Liver (tissue), 9 donors: ENCODE results near the gene PRELID2. TPM values are rescaled to one million over a fixed set of nuclear protein-coding genes. Genes with fewer than 3 reads are reported as not detected.

ENCODE experiments used
- DNase-seq: peaks from one replicate; pipeline ENCODE4 v3.0.0-alpha.2; 2017; ENCODE audit warnings: low spot score
- H3K27ac ChIP-seq, 2 donors: one replicate each; pipeline ENCODE4 v1.7.0; 2013; ENCODE audit warnings: inconsistent platforms in 2 of 2, low read length in 2 of 2, control low read depth in 1 of 2, low read depth in 1 of 2, mild to moderate bottlenecking in 1 of 2
- H3K27me3 ChIP-seq, 4 donors: one replicate each; pipeline versions ENCODE4 v1.6.1 to v1.7.0; 2013; ENCODE audit warnings: low read length in 3 of 4, inconsistent platforms in 1 of 4, mild to moderate bottlenecking in 1 of 4, moderate library complexity in 1 of 4; ENCODE audit not compliant: control insufficient read depth in 4 of 4, insufficient read depth in 4 of 4
- H3K36me3 ChIP-seq, 4 donors: one replicate each; pipeline versions ENCODE4 v1.6.1 to v1.7.0; 2013; ENCODE audit warnings: low read length in 3 of 4, mild to moderate bottlenecking in 3 of 4, low read depth in 1 of 4, moderate library complexity in 1 of 4; ENCODE audit not compliant: control insufficient read depth in 4 of 4, insufficient read depth in 3 of 4
- H3K4me1 ChIP-seq, 4 donors: one replicate each; pipeline versions ENCODE4 v1.6.1 to v1.7.0; 2013; ENCODE audit warnings: low read length in 3 of 4, mild to moderate bottlenecking in 3 of 4, moderate library complexity in 1 of 4; ENCODE audit not compliant: control insufficient read depth in 4 of 4, insufficient read depth in 4 of 4
- H3K4me3 ChIP-seq, 3 donors: one replicate each; pipeline versions ENCODE4 v1.6.1 to v1.7.0; 2013; ENCODE audit warnings: low read length in 3 of 3, control low read depth in 1 of 3, low read depth in 1 of 3, mild to moderate bottlenecking in 1 of 3
- H3K9ac ChIP-seq, 2 donors: one replicate each; pipeline ENCODE4 v1.7.0; 2013; ENCODE audit warnings: low read length in 2 of 2, mild to moderate bottlenecking in 2 of 2, moderate library complexity in 2 of 2, control low read depth in 1 of 2, low read depth in 1 of 2
- H3K9me3 ChIP-seq, 4 donors: one replicate each; pipeline versions ENCODE4 v1.6.1 to v1.7.0; 2013; ENCODE audit warnings: low read length in 3 of 4; ENCODE audit not compliant: control insufficient read depth in 4 of 4
- ATF3 ChIP-seq: IDR thresholded peaks from 2 replicates; pipeline ENCODE4 v1.6.1; 2016; ENCODE audit warnings: antibody characterized with exemption
- EGR1 ChIP-seq, 2 donors: IDR thresholded peaks; 2 replicates each; pipeline ENCODE4 v1.6.1; 2016 to 2018; ENCODE audit warnings: antibody characterized with exemption in 2 of 2, low read depth in 2 of 2
- FOXA1 ChIP-seq: IDR thresholded peaks from 2 replicates; pipeline ENCODE4 v1.6.1; 2016; ENCODE audit warnings: antibody characterized with exemption
- GABPA ChIP-seq, 2 donors: IDR thresholded peaks in 1 of 2; conservative IDR thresholded peaks in 1 of 2; 2 replicates each; pipeline ENCODE4 v1.6.1; 2016; ENCODE audit warnings: antibody characterized with exemption in 2 of 2, mild to moderate bottlenecking in 1 of 2, moderate library complexity in 1 of 2
- HNF4A ChIP-seq, 2 donors: conservative IDR thresholded peaks; 2 replicates each; pipeline ENCODE4 v1.6.1; 2016; ENCODE audit warnings: antibody characterized with exemption in 2 of 2, mild to moderate bottlenecking in 2 of 2
- HNF4G ChIP-seq: IDR thresholded peaks from 2 replicates; pipeline ENCODE4 v1.6.1; 2016; ENCODE audit warnings: antibody characterized with exemption
- JUND ChIP-seq, 2 donors: IDR thresholded peaks; 2 replicates each; pipeline ENCODE4 v1.6.1; 2016; ENCODE audit warnings: antibody characterized with exemption in 2 of 2
- MAX ChIP-seq: IDR thresholded peaks from 2 replicates; pipeline ENCODE4 v1.6.1; 2016; ENCODE audit warnings: antibody characterized with exemption
- NR2F2 ChIP-seq: IDR thresholded peaks from 2 replicates; pipeline ENCODE4 v1.6.1; 2016; ENCODE audit warnings: antibody characterized with exemption
- RAD21 ChIP-seq, 2 donors: IDR thresholded peaks; 2 replicates each; pipeline ENCODE4 v1.6.1; 2016; ENCODE audit warnings: antibody characterized with exemption in 2 of 2, mild to moderate bottlenecking in 2 of 2
- REST ChIP-seq: IDR thresholded peaks from 2 replicates; pipeline ENCODE4 v1.6.1; 2016; ENCODE audit warnings: antibody characterized with exemption, mild to moderate bottlenecking
- RXRA ChIP-seq, 2 donors: IDR thresholded peaks; 2 replicates each; pipeline ENCODE4 v1.6.1; 2017 to 2018; ENCODE audit warnings: antibody characterized with exemption in 2 of 2, mild to moderate bottlenecking in 1 of 2
- SP1 ChIP-seq: IDR thresholded peaks from 2 replicates; pipeline ENCODE4 v1.6.1; 2018; ENCODE audit warnings: antibody characterized with exemption, mild to moderate bottlenecking
- TAF1 ChIP-seq: conservative IDR thresholded peaks from 2 replicates; pipeline ENCODE4 v1.6.1; 2016; ENCODE audit warnings: antibody characterized with exemption, mild to moderate bottlenecking
- YY1 ChIP-seq: IDR thresholded peaks from 2 replicates; pipeline ENCODE4 v1.6.1; 2016; ENCODE audit warnings: antibody characterized with exemption, mild to moderate bottlenecking
- ZBTB33 ChIP-seq: IDR thresholded peaks from 2 replicates; pipeline ENCODE4 v1.6.1; 2016; ENCODE audit warnings: antibody characterized with exemption
- WGBS: extraction: QIAGEN DNeasy Blood & Tissue Kit; methylation state at CpG from one replicate; pipeline ENCODE4 v1.1.7; 2013; 5-methylcytosine and 5-hydroxymethylcytosine counted together
- polyA plus RNA-seq, 2 donors: library from polyadenylated mRNA; stranded (reverse) in 1 of 2; unstranded in 1 of 2; fragments of 200-250 nt in 1 of 2; fragments of >200 nt in 1 of 2; fragmentation: Nextera tagmentation in 1 of 2; extraction: Ambion mirVana in 1 of 2; gene quantifications; one replicate each; pipeline versions ENCODE4 v1.2.1 to v1.2.3, GENCODE V29; 2013 to 2015
- total RNA-seq, 2 donors: library from RNA; depleted of rRNA; stranded (reverse); fragments of >200 nt; gene quantifications; one replicate each; pipeline ENCODE4 v1.2.3, GENCODE V29; 2014
- donor health status: healthy.
- donor health status: healthy.
- donor health status: healthy.
- donor health status: healthy.
- donor health status: healthy.

PRELID2 gene
- total RNA-seq (10 to 100 TPM in 1 of 2 donors, 1 to 10 TPM in 1; 5.1 to 24.9 TPM), polyA plus RNA-seq (1 to 10 TPM; 1.1 to 3.8 TPM)

- WGBS: 1% methylated on average over 71 of the region's 71 CpGs
- peak within 1 kb of the TSS; percentile 66 to 98 (median 95) for H3K4me3 ChIP-seq
- DNase-seq: peak; percentile 91
- TF ChIP-seq RAD21 (IDR thresholded peaks at IDR 0.05) (peak; percentile 48 to 53), MAX (peak; percentile 51), TAF1 (no peak), NR2F2 (no peak), YY1 (peak; percentile 71), RXRA (IDR thresholded peaks at IDR 0.05) (peak; percentile 12 to 18), REST (peak; percentile 43), SP1 (peak; percentile 84), JUND (IDR thresholded peaks at IDR 0.05) (peak in 1 of 2 donors; percentile 15), GABPA (IDR thresholded peaks at IDR 0.05 in 1 of 2, conservative IDR thresholded peaks at IDR 0.05 in 1 of 2) (peak in 1 of 2 donors; percentile 38), EGR1 (IDR thresholded peaks at IDR 0.05; ENCODE audit: low read depth in 2 of 2) (peak; percentile 34 to 62), FOXA1 (no peak), ATF3 (no peak), HNF4A (conservative IDR thresholded peaks at IDR 0.05) (peak; percentile 61 to 66), HNF4G (peak; percentile 52)
- H3K27me3 ChIP-seq: no peaks in the 10 kb centered on the region
- H3K9ac ChIP-seq: peak within 1 kb of the TSS; percentile 61 to 70
- no peaks in the 10 kb centered on the region for H3K9me3 ChIP-seq
- H3K36me3 ChIP-seq: no peaks in the 10 kb centered on the region
- H3K27ac ChIP-seq: peak within 1 kb of the TSS; percentile 55 to 82
- H3K4me1 ChIP-seq: peaks cover 0 to 26% (median 13%) of the 10 kb centered on the region in 4 donors
These were observed at the start of gene PRELID2 for GRCh38 chr5:145834917-145835847. TSS of gene PRELID2 (minus strand) at chr5:145835342. CDS start at chr5:145835251, 91 bp downstream.

- Histone ChIP-seq H3K4me1 (no peaks in the 10 kb centered on the region), H3K36me3 (no peaks in the 10 kb centered on the region), H3K9ac (no peak overlapping the region), H3K4me3 (no peak overlapping the region), H3K27ac (no peak overlapping the region), H3K9me3 (no peaks in the 10 kb centered on the region), H3K27me3 (no peaks in the 10 kb centered on the region)
- 97% methylated on average over 2 of the region's 2 CpGs for WGBS
- no peak for TF ChIP-seq RXRA (IDR thresholded peaks at IDR 0.05)
- no peak for TF ChIP-seq NR2F2
- no peak for TF ChIP-seq RAD21 (IDR thresholded peaks at IDR 0.05)
- TF ChIP-seq MAX: no peak
- no peak for TF ChIP-seq FOXA1
- TF ChIP-seq ZBTB33: no peak
- no peak for TF ChIP-seq JUND (IDR thresholded peaks at IDR 0.05)
- no peak for TF ChIP-seq HNF4G
- TF ChIP-seq REST: no peak
- TF ChIP-seq GABPA (IDR thresholded peaks at IDR 0.05 in 1 of 2, conservative IDR thresholded peaks at IDR 0.05 in 1 of 2): no peak
- no peak for TF ChIP-seq HNF4A (conservative IDR thresholded peaks at IDR 0.05)
- no peak for TF ChIP-seq EGR1 (IDR thresholded peaks at IDR 0.05; ENCODE audit: low read depth in 2 of 2)
- TF ChIP-seq TAF1: no peak
- no peak for DNase-seq
These were observed 39.6 kb upstream of the PRELID2 start for GRCh38 chr5:145874765-145875164.
